SK-N-SH (cell line): Measurements from ENCODE around the gene ARHGAP42. TPM values are rescaled to one million over a fixed set of nuclear protein-coding genes. Genes with fewer than 3 reads are reported as not detected.

Experiments used
- CTCF ChIA-PET: fragments of 300-600, 350-600 bp; formaldehyde crosslinking; extraction: SDS; loops from one replicate; lab custom pipeline; 2021; lab: Yijun Ruan, JAX
- POLR2A ChIA-PET: fragments of 350-600 bp; sonication (Branson Sonifier 250); formaldehyde crosslinking; extraction: SDS; loops from one replicate; lab custom pipeline; 2020; ENCODE audit warnings: antibody characterized with exemption, inconsistent platforms; lab: Yijun Ruan, JAX
- DNase-seq: peaks from one replicate; pipeline ENCODE4 v3.0.0; 2012
- H2AFZ ChIP-seq: fragments of 200-600 bp; sonication (generic); 2 replicates; pipeline ENCODE4 v1.8.1; 2016; ENCODE audit warnings: antibody characterized with exemption, mild to moderate bottlenecking, low read depth
- H3F3A ChIP-seq: fragments of 200-600 bp; sonication (generic); replicated peaks from 2 replicates; pipeline ENCODE3; 2016; ENCODE audit warnings: antibody characterized with exemption, mild to moderate bottlenecking; ENCODE audit not compliant: insufficient read depth
- H3K27ac ChIP-seq, 2 experiments: fragments of 200-500 bp in 1 of 2; fragments of 200-600 bp in 1 of 2; sonication (Bioruptor generic) in 1 of 2; sonication (generic), shearing (Covaris generic) in 1 of 2; 2 replicates each; pipeline versions ENCODE4 v1.5.1 to v1.6.1; 2014 to 2016; ENCODE audit warnings: low read depth in 2 of 2, inconsistent platforms in 1 of 2, low read length in 1 of 2, mild to moderate bottlenecking in 1 of 2, mixed read lengths in 1 of 2
- H3K27me3 ChIP-seq: fragments of 200-600 bp; sonication (generic), shearing (Covaris generic); 2 replicates; pipeline ENCODE4 v1.6.1; 2016; ENCODE audit warnings: mixed run types; ENCODE audit not compliant: insufficient read depth
- H3K36me3 ChIP-seq, 2 experiments: fragments of 200-500 bp in 1 of 2; fragments of 200-600 bp in 1 of 2; sonication (Bioruptor generic) in 1 of 2; sonication (generic) in 1 of 2; replicated peaks in 1 of 2; 2 replicates each; pipeline versions ENCODE3 to v1.5.1; 2014 to 2016; ENCODE audit warnings: low read length in 1 of 2, mild to moderate bottlenecking in 1 of 2; ENCODE audit not compliant: insufficient read depth in 2 of 2, control insufficient read depth in 1 of 2
- H3K4me1 ChIP-seq, 2 experiments: fragments of 200-500 bp in 1 of 2; fragments of 200-600 bp in 1 of 2; sonication (Bioruptor generic) in 1 of 2; sonication (generic), shearing (Covaris generic) in 1 of 2; 2 replicates each; pipeline versions ENCODE4 v1.5.1 to v1.6.1; 2014 to 2016; ENCODE audit warnings: low read depth in 1 of 2, low read length in 1 of 2, mixed run types in 1 of 2; ENCODE audit not compliant: insufficient read depth in 2 of 2, control insufficient read depth in 1 of 2
- H3K4me2 ChIP-seq: fragments of 200-600 bp; sonication (generic), shearing (Covaris generic); 2 replicates; pipeline ENCODE4 v1.6.1; 2017; ENCODE audit warnings: mixed run types
- H3K4me3 ChIP-seq, 2 experiments: fragments of 200-500 bp in 1 of 2; fragments of 200-600 bp in 1 of 2; sonication (Bioruptor generic) in 1 of 2; sonication (generic), shearing (Covaris generic) in 1 of 2; 2 replicates each; pipeline versions ENCODE4 v1.5.1 to v1.8.1; 2014 to 2016; ENCODE audit warnings: low read depth in 2 of 2, inconsistent platforms in 1 of 2, low read length in 1 of 2, mild to moderate bottlenecking in 1 of 2, mixed read lengths in 1 of 2, moderate library complexity in 1 of 2
- H3K79me2 ChIP-seq: fragments of 200-600 bp; sonication (generic); 2 replicates; pipeline ENCODE4 v1.8.1; 2017; ENCODE audit warnings: mild to moderate bottlenecking; ENCODE audit not compliant: insufficient read depth
- H3K9ac ChIP-seq: fragments of 200-600 bp; sonication (generic); 2 replicates; pipeline ENCODE4 v1.6.1; 2017; ENCODE audit warnings: mixed run types
- H3K9me2 ChIP-seq: fragments of 200-600 bp; sonication (generic); 2 replicates; pipeline ENCODE4 v1.6.1; 2017; ENCODE audit warnings: mixed run types
- H3K9me3 ChIP-seq: fragments of 200-600 bp; sonication (generic); 2 replicates; pipeline ENCODE4 v1.6.1; 2017; ENCODE audit warnings: mixed run types, mild to moderate bottlenecking, moderate library complexity
- H4K20me1 ChIP-seq: fragments of 200-600 bp; sonication (generic); 2 replicates; pipeline ENCODE4 v1.6.1; 2017; ENCODE audit warnings: mild to moderate bottlenecking, mixed run types; ENCODE audit not compliant: insufficient read depth
- CHD2 ChIP-seq: fragments of 150-350 bp; IDR thresholded peaks from 2 replicates; pipeline ENCODE4 v1.6.1; 2018; ENCODE audit warnings: low read length; ENCODE audit not compliant: partially characterized antibody
- CTCF ChIP-seq: fragments of 200-600 bp; sonication (generic); IDR thresholded peaks from 2 replicates; pipeline ENCODE4 v1.6.1; 2017; ENCODE audit warnings: antibody characterized with exemption, mild to moderate bottlenecking, moderate library complexity
- FOSL2 ChIP-seq: IDR thresholded peaks from 2 replicates; pipeline ENCODE4 v1.4.0; 2012; ENCODE audit warnings: low read depth, mild to moderate bottlenecking, moderate library complexity, borderline replicate concordance
- GABPA ChIP-seq: IDR thresholded peaks from 2 replicates; pipeline ENCODE4 v1.4.0; 2012; ENCODE audit warnings: low read depth, mild to moderate bottlenecking
- GATA2 ChIP-seq: sonication (generic); formaldehyde crosslinking; IDR thresholded peaks from 2 replicates; pipeline ENCODE4 v1.5.0; 2020; ENCODE audit warnings: mild to moderate bottlenecking, missing genetic modification reagents
- MXI1 ChIP-seq: IDR thresholded peaks from 2 replicates; pipeline ENCODE4 v1.6.1; 2012; ENCODE audit warnings: mild to moderate bottlenecking, low read depth, low read length, improper control_type of control experiment
- NFIC ChIP-seq: IDR thresholded peaks from 2 replicates; pipeline ENCODE4 v1.4.0; 2012; ENCODE audit warnings: borderline replicate concordance
- PBX3 ChIP-seq: IDR thresholded peaks from 2 replicates; pipeline ENCODE4; 2012
- RAD21 ChIP-seq: IDR thresholded peaks from 2 replicates; pipeline ENCODE4 v1.6.1; 2012; ENCODE audit warnings: mild to moderate bottlenecking, low read length
- RCOR1 ChIP-seq: fragments of 150-350 bp; IDR thresholded peaks from 2 replicates; pipeline ENCODE4 v1.6.1; 2017; ENCODE audit warnings: antibody characterized with exemption, low read length
- RFX5 ChIP-seq: IDR thresholded peaks from 2 replicates; pipeline ENCODE4 v1.6.1; 2012; ENCODE audit warnings: mild to moderate bottlenecking, improper control_type of control experiment, low read length
- SMC3 ChIP-seq: IDR thresholded peaks from 2 replicates; pipeline ENCODE4 v1.6.1; 2012; ENCODE audit warnings: low read depth, low read length, improper control_type of control experiment
- TCF12 ChIP-seq: IDR thresholded peaks from 2 replicates; pipeline ENCODE4 v1.4.0; 2012
- TEAD4 ChIP-seq: IDR thresholded peaks from 2 replicates; pipeline ENCODE4 v1.4.0; 2012; ENCODE audit warnings: mild to moderate bottlenecking, borderline replicate concordance; ENCODE audit not compliant: insufficient read depth
- USF1 ChIP-seq: IDR thresholded peaks from 2 replicates; pipeline ENCODE4 v1.4.0; 2012; ENCODE audit warnings: low read depth, borderline replicate concordance
- WGBS: methylation state at CpG from one replicate; pipeline ENCODE4 v1.1.6; 2017; ENCODE audit warnings: low lambda C conversion rate; 5-methylcytosine and 5-hydroxymethylcytosine counted together
- polyA plus RNA-seq, 3 experiments: library from polyadenylated mRNA; depleted of rRNA; stranded (reverse); fragments of >200 nt; gene quantifications; 2 replicates each; pipeline ENCODE4 v1.2.3, GENCODE V29; 2012

Gene ARHGAP42
- polyA plus RNA-seq, 1 of the 3 experiments (the other 2 are of a cell fraction), result 0.02 TPM

GRCh38 chr11:100980156-100980555 lies 293.1 kb downstream of the ARHGAP42 start:
- Histone ChIP-seq H3K9me2 (no peaks in the 10 kb centered on the region), H3K36me3 (no peaks in the 10 kb centered on the region), H3K9ac (no peak overlapping the region), H3K9me3 (no peaks in the 10 kb centered on the region), H3K79me2 (no peaks in the 10 kb centered on the region), H2AFZ (no peak overlapping the region), H3K27ac (no peak overlapping the region), H3F3A (no peaks in the 10 kb centered on the region), H3K27me3 (no peaks in the 10 kb centered on the region), H4K20me1 (no peaks in the 10 kb centered on the region)
- POLR2A ChIA-PET, result no interaction called here
- CTCF ChIA-PET, result interaction anchor here (0.8 kb wide), 1 partner anchor 28 kb away, joined by 3 read pairs; no protein-coding TSS in a partner anchor
- WGBS, result 9% methylated on average over 3 of the region's 3 CpGs
- no peak for DNase-seq
- TF ChIP-seq RAD21 (0 out of 2 replicates have a peak, but pooled peaks have one; percentile 9), RCOR1 (no peak), CTCF (peak; percentile 45), MXI1 (no peak), CHD2 (no peak), TCF12 (no peak), GATA2 (CRISPR knock-in tag) (no peak), PBX3 (no peak), FOSL2 (no peak), GABPA (no peak), TEAD4 (no peak), SMC3 (no peak), RFX5 (no peak), USF1 (no peak)
- TF ChIP-seq, all 33 proteins: peak for 2
- H3K4me2 ChIP-seq, result no peak overlapping the region
- no peak overlapping the region for H3K4me3 ChIP-seq
- H3K4me1 ChIP-seq, result no peaks in the 10 kb centered on the region

GRCh38 chr11:100981196-100981824 lies 294.2 kb downstream of the ARHGAP42 start:
- ChIA-PET POLR2A (no interaction called here), CTCF (interaction anchor here (0.6 kb wide), 1 partner anchor 440 kb away, joined by 3 read pairs; no protein-coding TSS in a partner anchor)
- H2AFZ ChIP-seq, result no peak overlapping the region
- no peak overlapping the region for H3K27ac ChIP-seq
- H3K9ac ChIP-seq, result no peak overlapping the region
- no peaks in the 10 kb centered on the region for H3K79me2 ChIP-seq
- H3K27me3 ChIP-seq, result no peaks in the 10 kb centered on the region
- DNase-seq, result no peak
- H3K9me2 ChIP-seq, result no peaks in the 10 kb centered on the region
- no peaks in the 10 kb centered on the region for H3K36me3 ChIP-seq
- H4K20me1 ChIP-seq, result no peaks in the 10 kb centered on the region
- H3K4me2 ChIP-seq, result no peak overlapping the region
- 7% methylated on average over 1 of the region's 1 CpG for WGBS
- H3K4me3 ChIP-seq, result no peak overlapping the region
- no peaks in the 10 kb centered on the region for H3K4me1 ChIP-seq
- H3K9me3 ChIP-seq, result no peaks in the 10 kb centered on the region
- H3F3A ChIP-seq, result no peaks in the 10 kb centered on the region
- TF ChIP-seq NFIC, result no peak
- TF ChIP-seq, all 33 proteins: peak for 0
